LoVo (cell line): ENCODE measurements around the gene SGSH.
A peak's percentile ranks its signal among the peaks of the same experiment; 100 is the strongest.

Source experiments
- DNase-seq: peaks from one replicate; pipeline ENCODE4 v3.0.0-alpha.2; 2016; ENCODE audit warnings: low spot score

The SGSH gene

DNA sequence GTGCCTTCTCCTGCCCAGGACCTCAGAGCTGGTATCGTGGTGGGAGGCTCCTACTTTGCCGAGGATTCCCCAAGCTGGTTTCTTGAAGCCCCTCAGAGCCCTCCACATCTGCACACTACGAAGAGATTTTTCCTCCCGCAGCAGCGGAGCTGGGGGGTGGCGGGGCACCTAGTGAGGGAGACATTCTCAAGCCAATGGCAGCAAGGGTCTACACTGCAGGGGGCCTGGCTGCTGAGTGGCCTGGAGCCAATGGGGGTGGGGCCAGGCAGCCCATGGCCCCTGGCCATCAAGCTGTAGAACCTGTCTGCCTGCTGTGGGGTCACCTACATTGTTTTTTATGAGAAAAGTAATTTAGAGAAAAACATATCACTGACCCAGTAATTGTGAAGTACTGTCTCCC is 5.1 kb upstream of the SGSH start:
- no peak for DNase-seq

DNA sequence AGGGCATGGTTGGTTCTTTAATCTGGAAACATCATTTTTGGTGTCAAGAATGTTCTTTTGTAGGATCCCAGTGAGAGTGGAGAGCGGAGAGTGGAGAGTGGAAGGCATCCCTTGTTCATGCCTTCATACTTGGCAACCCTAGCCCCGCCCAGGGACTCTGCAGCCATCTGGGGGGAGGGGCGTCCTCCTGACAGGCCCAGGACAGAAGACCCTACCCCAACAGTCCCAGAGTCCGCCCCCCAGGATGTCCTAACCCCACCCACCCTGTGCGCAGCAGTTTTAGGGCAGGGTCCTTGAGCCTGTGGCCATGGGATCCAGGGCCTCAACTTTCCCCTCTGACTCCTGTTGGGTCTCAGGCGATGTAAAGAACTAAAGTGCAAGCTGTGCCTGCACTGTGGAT is 4.5 kb upstream of the SGSH start:
- no peak for DNase-seq

GRCh38 chr17:80223838-80224497 is 3.8 kb upstream of the SGSH start:
- DNase-seq = no peak

- DNase-seq = no peak
Measured at GRCh38 chr17:80223142-80223815, 3.1 kb upstream of the SGSH start.

GRCh38 chr17:80222376-80223141 is 2.4 kb upstream of the SGSH start:
- no peak for DNase-seq

GRCh38 chr17:80221351-80222105 is 1.4 kb upstream of the SGSH start:
- no peak for DNase-seq

DNA sequence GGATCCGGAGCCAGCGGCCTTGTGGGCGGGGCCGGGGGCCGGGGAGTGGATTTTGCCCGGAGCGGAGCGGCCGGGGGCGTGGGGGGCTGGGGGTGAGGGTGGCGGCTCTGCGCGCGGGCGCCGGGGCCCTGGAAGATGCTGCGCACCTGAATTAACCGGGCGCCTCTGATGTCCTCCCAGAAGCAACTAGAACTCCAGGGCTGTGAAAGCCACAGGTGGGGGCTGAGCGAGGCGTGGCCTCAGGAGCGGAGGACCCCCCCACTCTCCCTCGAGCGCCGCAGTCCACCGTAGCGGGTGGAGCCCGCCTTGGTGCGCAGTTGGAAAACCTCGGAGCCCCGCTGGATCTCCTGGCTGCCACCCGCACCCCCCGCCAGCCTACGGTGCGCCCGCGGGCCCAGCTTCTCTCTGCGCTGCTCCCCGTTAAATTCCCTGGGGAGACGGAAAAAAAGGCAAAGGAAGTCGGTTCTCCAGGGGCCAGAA is 643 bp upstream of the SGSH start:
- no peak for DNase-seq

- DNase-seq = no peak
Measured at GRCh38 chr17:80219763-80220053, 425 bp downstream of the SGSH start.

DNA sequence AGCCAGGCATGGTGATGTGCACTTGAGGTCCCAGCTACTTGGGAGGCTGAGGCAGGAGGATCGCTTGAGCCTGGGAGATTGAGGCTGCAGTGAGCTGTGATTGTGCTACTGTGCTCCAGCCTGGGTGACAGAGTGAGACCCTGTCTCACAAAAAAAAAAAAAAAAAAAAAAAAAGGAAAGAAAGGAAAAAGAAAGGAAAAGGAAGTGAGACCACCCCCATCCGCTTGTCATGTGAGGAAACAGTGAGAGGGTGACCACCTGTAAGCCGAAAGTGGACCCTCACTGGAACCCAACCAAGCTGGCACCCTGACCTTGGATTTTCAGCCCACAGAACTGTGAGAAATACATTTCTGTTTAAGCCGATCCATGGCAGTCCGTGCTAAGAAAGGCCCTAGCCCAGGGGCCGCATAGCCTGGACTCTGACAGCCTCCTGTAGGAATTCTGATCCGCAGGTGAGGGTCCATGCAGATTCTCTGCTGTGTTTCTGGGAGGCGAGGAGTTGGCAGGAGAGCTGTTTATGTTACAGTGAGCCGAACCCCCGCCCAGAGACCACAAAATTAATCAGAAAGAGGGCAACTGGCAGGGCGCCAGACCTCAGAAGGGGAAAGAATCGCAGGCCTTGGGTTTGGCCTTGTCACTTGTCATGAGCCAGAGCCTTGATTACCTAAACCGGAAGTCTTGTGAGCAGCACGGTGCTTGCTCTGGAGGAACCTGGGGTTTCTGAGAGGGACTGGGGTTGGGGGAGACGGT is 945 bp downstream of the SGSH start:
- peak; percentile 85 for DNase-seq

DNA sequence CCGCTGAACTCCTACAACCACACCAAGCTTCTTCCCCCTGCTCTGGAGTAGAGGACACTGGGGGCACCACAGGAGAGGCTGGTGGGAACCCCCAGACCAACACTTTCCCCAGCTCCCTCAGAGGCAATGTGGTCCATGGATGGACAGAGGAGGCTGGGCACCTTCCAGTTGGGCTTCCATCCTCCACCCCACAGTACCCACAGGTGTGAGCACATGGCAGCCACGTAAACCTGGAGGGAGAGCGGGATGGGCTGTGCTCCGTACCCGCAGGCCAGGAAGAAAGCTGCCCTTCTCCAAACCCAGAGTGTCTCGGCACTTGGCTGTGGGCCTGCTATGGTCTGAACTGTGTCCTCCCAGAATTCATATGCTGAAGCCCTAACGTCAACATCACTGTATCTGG is 1.7 kb downstream of the SGSH start:
- no peak for DNase-seq

GRCh38 chr17:80217703-80218362 is 2.3 kb downstream of the SGSH start:
- DNase-seq = no peak

- no peak for DNase-seq
Measured at GRCh38 chr17:80216473-80217456, 3.4 kb downstream of the SGSH start.

GRCh38 chr17:80214878-80215210 is 5.3 kb downstream of the SGSH start:
- no peak for DNase-seq

- no peak for DNase-seq
Measured at GRCh38 chr17:80214012-80214877, 5.9 kb downstream of the SGSH start.

GRCh38 chr17:80213643-80213975 is 6.5 kb downstream of the SGSH start:
- no peak for DNase-seq

- no peak for DNase-seq
Measured at GRCh38 chr17:80212962-80213642, 7.0 kb downstream of the SGSH start.

DNA sequence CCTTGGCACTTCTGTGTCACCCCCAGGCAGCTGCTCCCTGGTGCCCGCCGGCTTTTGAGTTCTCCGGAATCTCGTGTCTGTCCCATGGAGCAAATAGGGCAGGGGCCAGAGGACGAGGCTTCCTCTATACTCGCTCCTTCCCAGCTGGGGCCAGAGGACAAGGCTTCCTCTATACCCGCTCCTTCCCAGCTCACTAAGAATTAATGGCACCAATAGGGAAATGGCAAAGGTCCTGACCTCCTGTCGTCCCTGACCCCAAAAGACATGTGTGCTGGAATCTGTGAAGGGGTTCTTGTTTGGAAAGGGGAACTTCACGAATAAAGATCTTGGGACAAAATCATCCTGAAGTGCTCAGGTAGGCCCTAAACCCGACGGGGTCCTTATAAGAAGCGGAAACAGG is 7.6 kb downstream of the SGSH start:
- no peak for DNase-seq

DNA sequence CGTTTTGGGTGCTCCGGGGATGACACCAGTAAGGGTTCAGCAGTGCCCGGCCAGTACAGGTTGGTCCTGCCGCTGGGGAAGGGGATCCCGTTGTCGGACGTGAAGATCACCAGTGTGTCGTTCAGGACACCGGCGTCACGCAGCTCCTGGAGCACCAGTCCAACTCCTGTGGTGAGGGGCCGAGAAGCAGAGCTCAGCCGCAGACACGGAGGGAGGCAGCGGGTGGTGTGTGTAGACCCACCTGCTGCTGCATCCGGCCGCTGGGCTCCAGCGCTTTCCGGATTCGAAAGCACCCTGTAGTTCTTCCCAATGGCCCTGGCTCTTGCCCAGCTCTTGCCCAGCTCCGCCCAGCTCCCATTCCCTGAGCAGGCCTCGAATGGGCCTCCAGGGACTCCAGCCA is 8.0 kb downstream of the SGSH start:
- DNase-seq = no peak
